ENCODE measurements around the gene METTL1.
"Not testable (repeated sequence)": the region's sequence is repeated elsewhere in the genome, so short reads cannot be mapped to it uniquely, and the experiment has no call there.

The METTL1 gene

GRCh38 chr12:57797933-57798332, 26.0 kb upstream of the METTL1 start:
- no peak for DNase-seq (ENCODE audit: low read depth, low spot score)

- DNase-seq (ENCODE audit: low read depth, low spot score), result no peak
Measured at GRCh38 chr12:57796996-57797395, 25.1 kb upstream of the METTL1 start.

- DNase-seq (ENCODE audit: low read depth, low spot score), result no peak
Measured at GRCh38 chr12:57795354-57795753, 23.4 kb upstream of the METTL1 start.

- DNase-seq (ENCODE audit: low read depth, low spot score), result peak; percentile 31
Measured at GRCh38 chr12:57793920-57794319, 22.0 kb upstream of the METTL1 start.

GRCh38 chr12:57783861-57784260, 12.0 kb upstream of the METTL1 start:
- no peak for DNase-seq (ENCODE audit: low read depth, low spot score)

- DNase-seq (ENCODE audit: low read depth, low spot score), result no peak
Measured at GRCh38 chr12:57783466-57783801, 11.5 kb upstream of the METTL1 start.

- DNase-seq (ENCODE audit: low read depth, low spot score), result peak; percentile 97
Measured at GRCh38 chr12:57782608-57783465, 10.9 kb upstream of the METTL1 start, which contains the start of gene TSFM. TSS of gene TSFM (plus strand) at chr12:57782787. CDS start at chr12:57782802, 15 bp downstream.

- no peak for DNase-seq (ENCODE audit: low read depth, low spot score)
Measured at GRCh38 chr12:57782243-57782607, 10.3 kb upstream of the METTL1 start.

GRCh38 chr12:57781801-57782200, 9.9 kb upstream of the METTL1 start:
- no peak for DNase-seq (ENCODE audit: low read depth, low spot score)

- no peak for DNase-seq (ENCODE audit: low read depth, low spot score)
Measured at GRCh38 chr12:57781244-57781643, 9.3 kb upstream of the METTL1 start.

- DNase-seq (ENCODE audit: low read depth, low spot score), result no peak
Measured at GRCh38 chr12:57780284-57780897, 8.5 kb upstream of the METTL1 start.

GRCh38 chr12:57779736-57780135, 7.8 kb upstream of the METTL1 start:
- DNase-seq (ENCODE audit: low read depth, low spot score), result no peak

- no peak for DNase-seq (ENCODE audit: low read depth, low spot score)
Measured at GRCh38 chr12:57777911-57778310, 6.0 kb upstream of the METTL1 start.

- DNase-seq (ENCODE audit: low read depth, low spot score), result no peak
Measured at GRCh38 chr12:57777367-57777766, 5.5 kb upstream of the METTL1 start.

GRCh38 chr12:57776247-57776587, 4.3 kb upstream of the METTL1 start:
- DNase-seq (ENCODE audit: low read depth, low spot score), result no peak

- no peak for DNase-seq (ENCODE audit: low read depth, low spot score)
Measured at GRCh38 chr12:57775563-57776246, 3.8 kb upstream of the METTL1 start.

- no peak for DNase-seq (ENCODE audit: low read depth, low spot score)
Measured at GRCh38 chr12:57775044-57775443, 3.1 kb upstream of the METTL1 start.

GRCh38 chr12:57774634-57775033, 2.7 kb upstream of the METTL1 start:
- DNase-seq (ENCODE audit: low read depth, low spot score), result not testable (repeated sequence)

- DNase-seq (ENCODE audit: low read depth, low spot score), result peak; percentile 70
Measured at GRCh38 chr12:57772429-57773322, 771 bp upstream of the METTL1 start, which contains the start of gene EEF1AKMT3. TSS of gene EEF1AKMT3 (plus strand) at chr12:57772614. CDS start at chr12:57772725, 111 bp downstream.

GRCh38 chr12:57771236-57771872, 551 bp downstream of the METTL1 start:
- DNase-seq (ENCODE audit: low read depth, low spot score), result peak; percentile 96

- DNase-seq (ENCODE audit: low read depth, low spot score), result no peak
Measured at GRCh38 chr12:57770734-57771133, 1.2 kb downstream of the METTL1 start.

Measured in astrocyte of the hippocampus (primary cell).